Vagina (tissue), 2 donors: ENCODE data around the gene SLC6A8.

ENCODE experiments used
- POLR2A ChIP-seq, 2 donors: fragments of 450-650 bp; IDR thresholded peaks; one replicate each; pipeline ENCODE4 v1.6.1; 2017; ENCODE audit warnings: antibody characterized with exemption in 2 of 2, mild to moderate bottlenecking in 2 of 2, moderate library complexity in 2 of 2
- POLR2AphosphoS5 ChIP-seq, 2 donors: sonication (generic); formaldehyde crosslinking; IDR thresholded peaks; one replicate each; pipeline ENCODE4 v1.9.0; 2017; ENCODE audit warnings: antibody characterized with exemption in 2 of 2, mild to moderate bottlenecking in 2 of 2, low read depth in 1 of 2; ENCODE audit not compliant: insufficient read depth in 1 of 2
- TF ChIP-seq, protein P1 (sequence below), 3 experiments: fragments of 450-650 bp in 2 of 3; fragments of 200-600 bp in 1 of 3; sonication (generic) in 1 of 3; IDR thresholded peaks; one replicate each; pipeline ENCODE4 v1.5.1; 2017 to 2019; ENCODE audit warnings: antibody characterized with exemption in 3 of 3, mild to moderate bottlenecking in 2 of 3, moderate library complexity in 2 of 3

DNA sequence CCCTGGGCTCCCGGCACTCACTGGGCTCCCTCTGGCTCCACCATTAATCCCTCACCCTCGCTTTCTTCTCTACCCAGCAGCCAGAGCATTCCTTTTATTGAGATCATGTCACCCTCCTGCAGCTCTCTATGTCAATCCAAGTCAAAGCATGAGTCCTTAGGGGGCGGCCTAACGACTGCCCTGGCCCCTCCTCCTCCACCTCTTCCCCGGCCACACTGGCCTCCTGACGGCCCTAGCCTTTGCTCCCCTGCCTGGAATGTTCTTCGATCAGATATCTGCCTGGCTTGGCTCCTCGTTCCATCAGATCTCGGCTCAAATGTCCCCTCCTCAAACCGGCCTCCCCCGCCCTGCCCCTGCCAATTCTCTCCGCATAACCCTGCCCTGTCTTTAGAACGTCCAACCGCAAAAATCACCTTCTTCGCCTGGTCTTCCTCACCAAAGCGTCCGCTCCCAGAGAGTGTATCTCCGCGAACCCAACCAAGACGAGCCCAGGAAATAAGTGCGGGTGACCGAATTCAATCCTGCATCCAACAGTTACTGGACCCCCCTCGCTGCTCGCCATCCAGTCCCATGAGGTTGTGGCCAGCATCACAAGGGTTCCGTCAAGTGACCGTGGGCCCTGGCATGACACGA, 13.4 kb upstream of the SLC6A8 start:
- TF ChIP-seq POLR2A (IDR thresholded peaks at IDR 0.05) (no peak), POLR2AphosphoS5 (IDR thresholded peaks at IDR 0.05; ENCODE audit: insufficient read depth in 1 of 2, low read depth in 1 of 2) (no peak)
- TF ChIP-seq, protein P1, sequence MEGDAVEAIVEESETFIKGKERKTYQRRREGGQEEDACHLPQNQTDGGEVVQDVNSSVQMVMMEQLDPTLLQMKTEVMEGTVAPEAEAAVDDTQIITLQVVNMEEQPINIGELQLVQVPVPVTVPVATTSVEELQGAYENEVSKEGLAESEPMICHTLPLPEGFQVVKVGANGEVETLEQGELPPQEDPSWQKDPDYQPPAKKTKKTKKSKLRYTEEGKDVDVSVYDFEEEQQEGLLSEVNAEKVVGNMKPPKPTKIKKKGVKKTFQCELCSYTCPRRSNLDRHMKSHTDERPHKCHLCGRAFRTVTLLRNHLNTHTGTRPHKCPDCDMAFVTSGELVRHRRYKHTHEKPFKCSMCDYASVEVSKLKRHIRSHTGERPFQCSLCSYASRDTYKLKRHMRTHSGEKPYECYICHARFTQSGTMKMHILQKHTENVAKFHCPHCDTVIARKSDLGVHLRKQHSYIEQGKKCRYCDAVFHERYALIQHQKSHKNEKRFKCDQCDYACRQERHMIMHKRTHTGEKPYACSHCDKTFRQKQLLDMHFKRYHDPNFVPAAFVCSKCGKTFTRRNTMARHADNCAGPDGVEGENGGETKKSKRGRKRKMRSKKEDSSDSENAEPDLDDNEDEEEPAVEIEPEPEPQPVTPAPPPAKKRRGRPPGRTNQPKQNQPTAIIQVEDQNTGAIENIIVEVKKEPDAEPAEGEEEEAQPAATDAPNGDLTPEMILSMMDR (IDR thresholded peaks at IDR 0.05): no peak
